Measurements from ENCODE around the gene PCNX3. TPM values are rescaled to one million over a fixed set of nuclear protein-coding genes. Genes with fewer than 3 reads are reported as not detected.

Gene PCNX3
- total RNA-seq, 4 donors from 2014 or later: 21.0 to 53.4 (median 29.8) TPM

- WGBS, 2 donors: 1% methylated on average over 8 to 18 of the region's 50 CpGs
- Histone ChIP-seq H3K9me3 (no peaks in the 10 kb centered on the region), H3K4me3 (peak overlapping the region; percentile 80 to 97 (median 88)), H3K4me1 (peaks cover 0 to 58% (median 35%) of the 10 kb centered on the region in 4 donors), H3K27ac (peak overlapping the region; percentile 36 to 96 (median 78)), H3K36me3 (peaks cover 0 to 54% (median 21%) of the 10 kb centered on the region in 3 donors), H3K27me3 (no peaks in the 10 kb centered on the region)
- no peak for DNase-seq (ENCODE audit: low spot score in 2 of 2)
- TF ChIP-seq POLR2A (IDR thresholded peaks at IDR 0.05): no peak
- TF ChIP-seq EP300 (IDR thresholded peaks at IDR 0.05): no peak
- no peak for TF ChIP-seq CTCF (IDR thresholded peaks at IDR 0.05)
Observed at GRCh38 chr11:65615950-65616574, 486 bp downstream of the PCNX3 start.

GRCh38 chr11:65616575-65617001 is 1.0 kb downstream of the PCNX3 start:
- H3K27me3 ChIP-seq: no peaks in the 10 kb centered on the region
- no peak for TF ChIP-seq POLR2A (IDR thresholded peaks at IDR 0.05)
- TF ChIP-seq CTCF (IDR thresholded peaks at IDR 0.05): no peak
- TF ChIP-seq EP300 (IDR thresholded peaks at IDR 0.05): no peak
- peaks cover 0 to 52% (median 31%) of the 10 kb centered on the region in 4 donors for H3K4me1 ChIP-seq
- no peaks in the 10 kb centered on the region for H3K9me3 ChIP-seq
- peak overlapping the region in 3 of 4 donors; percentile 70 to 96 (median 85) for H3K27ac ChIP-seq
- WGBS, 2 donors: 59 to 63% methylated on average over 10 of the region's 10 CpGs
- no peak for DNase-seq (ENCODE audit: low spot score in 2 of 2)
- H3K36me3 ChIP-seq: peaks cover 0 to 60% (median 21%) of the 10 kb centered on the region in 3 donors
- peak overlapping the region; percentile 80 to 97 (median 88) for H3K4me3 ChIP-seq

GRCh38 chr11:65617136-65617850 is 1.7 kb downstream of the PCNX3 start:
- peak overlapping the region in 1 of 4 donors; percentile 96 for H3K27ac ChIP-seq

GRCh38 chr11:65617990-65618751 is 2.6 kb downstream of the PCNX3 start:
- DNase-seq (ENCODE audit: low spot score in 2 of 2): no peak
- no peak for TF ChIP-seq CTCF (IDR thresholded peaks at IDR 0.05)
- TF ChIP-seq POLR2A (IDR thresholded peaks at IDR 0.05): no peak
- TF ChIP-seq EP300 (IDR thresholded peaks at IDR 0.05): no peak
- Histone ChIP-seq H3K36me3 (peaks cover 0 to 64% (median 21%) of the 10 kb centered on the region in 3 donors), H3K4me1 (peaks cover 0 to 37% (median 16%) of the 10 kb centered on the region in 4 donors), H3K4me3 (no peak overlapping the region), H3K9me3 (no peaks in the 10 kb centered on the region), H3K27me3 (no peaks in the 10 kb centered on the region), H3K27ac (no peak overlapping the region)
- WGBS, 2 donors: 87 to 94% methylated on average over 17 to 23 of the region's 33 CpGs

More at GRCh38 chr11:65617136-65617850, 1.7 kb downstream of the PCNX3 start:
- no peak overlapping the region for H3K4me3 ChIP-seq
- peaks cover 0 to 60% (median 21%) of the 10 kb centered on the region in 3 donors for H3K36me3 ChIP-seq
- H3K9me3 ChIP-seq: no peaks in the 10 kb centered on the region
- TF ChIP-seq POLR2A (IDR thresholded peaks at IDR 0.05): no peak
- no peak for TF ChIP-seq CTCF (IDR thresholded peaks at IDR 0.05)
- TF ChIP-seq EP300 (IDR thresholded peaks at IDR 0.05): no peak
- DNase-seq (ENCODE audit: low spot score in 2 of 2): no peak
- WGBS, 2 donors: 83 to 85% methylated on average over 17 of the region's 17 CpGs
- H3K27me3 ChIP-seq: no peaks in the 10 kb centered on the region
- peaks cover 0 to 45% (median 24%) of the 10 kb centered on the region in 4 donors for H3K4me1 ChIP-seq
